HG02763 (cell line): Measurements from ENCODE around the gene OXSR1.

Experiments used
- ATAC-seq: cut with Tn5 transposase; IDR thresholded peaks from one replicate; pipeline ENCODE4 v1.9.1; 2021; ENCODE audit warnings: mild to moderate bottlenecking, moderate library complexity; ENCODE audit not compliant: unreplicated experiment

The OXSR1 gene

GRCh38 chr3:38164952-38165721 is at the start of gene OXSR1:
Gene OXSR1 (plus strand): TSS chr3:38165537. CDS start chr3:38165877, 340 bp downstream.
- ATAC-seq, result peak; percentile 89

GRCh38 chr3:38115645-38116427 is 49.5 kb upstream of the OXSR1 start:
- ATAC-seq, result no peak

GRCh38 chr3:38116471-38117162 is 48.7 kb upstream of the OXSR1 start:
- ATAC-seq, result no peak

GRCh38 chr3:38117163-38117716 is 48.1 kb upstream of the OXSR1 start:
- ATAC-seq, result no peak

- ATAC-seq, result peak; percentile 69
Measured at GRCh38 chr3:38117748-38118420, 47.5 kb upstream of the OXSR1 start.

DNA sequence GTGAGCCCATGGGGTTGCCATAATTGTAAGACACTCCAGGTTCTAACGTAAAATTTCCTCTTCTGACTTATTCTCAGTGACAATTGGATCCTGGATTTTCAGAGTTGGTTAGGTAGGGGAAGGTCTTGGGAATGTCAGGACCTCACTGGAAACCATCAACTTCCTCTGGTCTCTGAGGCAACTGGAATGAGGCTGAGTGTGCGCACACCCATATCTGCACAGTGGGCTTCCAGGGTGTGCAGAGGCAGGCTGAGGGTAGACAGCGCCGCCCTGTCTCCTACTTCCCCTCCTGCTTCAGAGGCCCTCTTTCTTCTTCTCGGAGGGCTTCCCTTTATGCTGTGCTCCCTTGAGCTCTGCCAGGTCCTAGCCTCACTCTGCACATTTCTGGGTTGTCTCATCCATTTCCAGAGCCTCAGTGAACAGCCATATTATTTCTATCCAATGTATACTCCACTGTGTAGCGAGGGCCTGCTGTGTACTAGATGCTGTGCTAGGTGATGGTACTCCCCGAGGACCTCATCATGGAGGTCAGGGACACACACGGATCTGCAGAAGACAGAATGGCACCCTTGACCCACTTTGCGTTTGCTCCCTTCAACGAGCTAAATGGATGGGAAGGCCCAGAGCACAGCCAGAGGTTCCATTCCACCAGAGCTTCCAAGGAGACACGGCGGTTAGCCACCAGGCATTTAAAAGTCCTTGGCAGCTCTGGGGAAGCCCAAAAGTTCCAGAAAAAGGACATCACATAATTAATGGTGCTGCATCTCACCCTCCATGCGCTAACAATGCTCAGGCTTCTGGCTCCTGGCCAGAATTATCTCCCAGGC is 46.7 kb upstream of the OXSR1 start:
- no peak for ATAC-seq

GRCh38 chr3:38119248-38119544 is 46.1 kb upstream of the OXSR1 start:
- ATAC-seq, result no peak

- ATAC-seq, result no peak
Measured at GRCh38 chr3:38119821-38120692, 45.3 kb upstream of the OXSR1 start.

DNA sequence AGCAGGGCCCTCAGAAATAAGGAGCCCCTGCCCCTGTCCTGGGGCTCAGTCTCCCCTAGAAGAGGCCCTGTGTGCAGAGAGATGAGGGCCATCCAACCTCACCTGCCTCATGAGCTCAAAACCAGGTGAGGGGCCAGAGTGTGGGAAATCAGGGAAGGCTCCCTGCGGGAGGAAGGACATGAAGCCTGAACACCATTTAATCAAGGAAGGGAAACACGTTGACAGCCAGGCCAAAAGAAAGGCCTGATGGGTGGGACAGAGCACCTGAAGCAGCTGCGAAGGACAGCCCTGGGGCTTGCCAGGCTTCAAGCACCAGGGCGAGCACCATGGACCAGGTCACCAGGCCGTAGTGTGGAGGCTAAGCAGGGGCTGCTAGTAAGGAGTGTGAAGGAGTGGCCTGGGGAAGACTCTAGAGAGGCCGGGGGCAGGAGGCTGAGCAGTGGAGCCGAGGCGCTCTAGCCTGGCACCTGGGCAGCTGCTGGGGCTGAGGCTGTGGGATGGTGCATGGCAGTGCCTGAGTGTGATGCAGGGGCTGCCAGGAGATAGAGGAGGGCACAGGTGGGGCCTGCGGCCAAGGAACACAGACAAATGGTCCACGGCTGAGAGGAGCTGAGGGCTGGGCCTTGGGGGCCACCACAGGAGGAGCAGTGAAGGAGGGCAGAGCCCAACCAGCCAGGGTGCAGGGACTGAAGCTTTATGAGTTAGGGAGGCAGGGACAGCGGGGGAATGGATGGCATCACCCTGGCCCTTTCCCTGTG is 44.5 kb upstream of the OXSR1 start:
- no peak for ATAC-seq

DNA sequence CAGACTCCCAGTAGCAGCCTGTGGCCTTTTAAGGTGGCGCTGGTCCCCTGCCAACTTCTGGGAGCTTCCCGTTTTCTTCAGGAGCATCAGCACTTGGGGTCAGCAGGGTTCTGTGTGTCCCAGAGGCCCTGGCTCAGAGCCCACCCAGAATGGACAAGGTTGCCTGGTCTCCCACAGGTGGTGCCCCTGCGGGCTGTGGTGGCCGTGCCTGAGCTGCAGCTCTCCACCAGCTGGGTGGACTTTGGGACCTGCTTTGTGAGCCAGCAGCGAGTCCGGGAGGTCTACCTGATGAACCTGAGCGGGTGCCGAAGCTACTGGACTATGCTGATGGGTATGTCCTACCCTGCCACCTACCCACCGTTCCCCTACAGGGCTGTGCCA is 43.9 kb upstream of the OXSR1 start:
- ATAC-seq, result no peak

GRCh38 chr3:38121832-38122461 is 43.4 kb upstream of the OXSR1 start:
- ATAC-seq, result no peak

DNA sequence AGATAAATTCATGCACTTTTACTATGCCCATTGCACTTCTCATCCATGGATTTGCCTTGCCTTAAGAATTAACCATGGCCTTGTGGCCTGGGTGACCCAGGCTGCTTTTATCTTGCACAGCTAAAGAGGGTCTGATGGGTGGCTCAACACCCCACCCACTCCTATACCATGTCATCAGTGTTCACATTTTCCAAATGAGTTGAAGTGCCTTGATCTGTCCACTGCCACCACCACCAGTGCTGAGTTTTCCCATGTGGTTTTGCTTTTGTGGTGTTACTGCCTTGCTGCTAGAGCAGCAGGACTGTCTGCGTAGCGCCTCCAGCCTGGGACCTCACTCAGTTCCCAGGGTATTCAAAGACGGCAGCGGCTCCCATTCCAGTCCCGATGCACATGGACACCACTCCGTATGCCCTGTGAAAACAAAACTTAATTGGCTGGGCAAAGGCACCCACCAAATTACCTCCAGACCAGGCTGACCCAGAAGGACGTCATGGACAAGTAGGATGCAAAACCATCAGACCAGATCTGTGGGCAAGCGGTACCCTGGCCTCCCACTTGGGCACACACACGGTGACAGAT is 42.5 kb upstream of the OXSR1 start:
- no peak for ATAC-seq

DNA sequence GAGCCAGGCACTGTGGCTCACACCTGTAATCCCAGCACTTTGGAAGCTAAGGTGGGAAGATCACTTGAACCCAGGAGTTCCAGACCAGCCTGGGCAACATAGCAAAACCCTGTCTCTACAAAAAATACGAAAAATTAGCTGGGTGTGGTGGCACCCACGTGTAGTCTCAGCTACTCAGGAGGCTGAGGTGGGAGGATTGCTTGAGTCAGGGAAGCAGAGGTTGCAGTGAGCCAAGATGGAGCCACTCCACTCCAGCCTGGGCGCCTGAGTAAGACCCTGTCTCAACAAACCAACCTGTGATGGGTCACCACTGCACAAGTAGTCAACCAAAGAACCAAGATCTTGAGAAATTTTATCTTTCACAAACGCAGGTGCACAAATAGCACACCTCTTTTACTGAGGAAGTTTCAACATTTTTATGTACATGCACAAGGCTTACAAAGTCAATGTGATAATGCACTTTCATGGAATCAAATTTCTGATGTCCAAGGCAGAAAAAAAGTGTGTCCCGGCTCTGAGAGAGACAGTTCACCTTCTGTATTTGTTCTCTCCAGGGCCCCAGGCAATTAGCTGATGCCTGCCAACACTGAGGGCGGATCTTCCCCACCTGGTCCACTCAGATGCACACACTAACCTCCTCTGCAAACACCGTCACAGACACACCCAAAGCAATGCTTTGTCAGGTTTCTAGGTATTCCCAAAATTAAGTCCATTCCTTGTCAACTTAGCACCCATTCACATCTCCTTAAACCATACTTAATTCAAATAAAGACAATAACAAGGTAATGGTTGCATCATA is 40.8 kb upstream of the OXSR1 start:
- ATAC-seq, result no peak

- no peak for ATAC-seq
Measured at GRCh38 chr3:38125305-38126120, 39.8 kb upstream of the OXSR1 start.

DNA sequence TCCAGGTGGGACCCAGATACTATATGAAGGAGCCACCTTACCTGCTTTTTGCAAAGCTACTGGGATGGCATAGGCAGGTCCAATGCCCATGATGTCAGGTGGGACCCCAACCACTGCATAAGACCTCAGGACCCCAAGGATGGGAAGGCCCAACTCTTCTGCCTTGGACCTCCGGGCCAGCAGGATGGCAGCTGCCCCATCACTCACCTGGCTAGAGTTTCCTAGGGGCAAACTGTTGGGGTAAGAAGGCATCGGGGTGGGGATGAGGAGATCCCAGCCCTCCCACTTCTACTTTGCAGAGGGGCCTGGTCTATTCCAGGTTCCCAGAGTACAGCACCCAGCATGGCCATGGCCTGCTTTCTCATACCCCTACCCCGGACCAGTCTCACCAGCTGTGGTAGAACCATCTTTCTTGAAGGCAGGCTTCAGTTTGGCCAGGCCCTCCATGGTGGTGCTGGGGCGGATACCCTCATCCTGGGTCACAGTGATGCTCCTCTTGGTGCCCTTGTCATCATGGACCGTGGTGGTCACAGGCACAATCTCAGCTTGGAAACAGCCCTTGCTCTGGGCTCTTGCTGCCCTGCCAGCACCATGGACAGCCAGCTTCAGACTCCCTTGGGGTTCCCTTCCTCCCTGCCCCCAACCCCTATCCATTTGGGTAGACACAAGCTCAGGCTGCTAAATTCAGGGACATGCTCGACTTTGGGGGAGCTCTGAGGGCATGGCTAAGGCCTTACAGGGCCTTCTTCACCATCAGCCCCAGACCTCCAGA is 39.0 kb upstream of the OXSR1 start:
- no peak for ATAC-seq
